ENCODE results near the gene ARID1B. TPM values are rescaled to one million over a fixed set of nuclear protein-coding genes. Genes with fewer than 3 reads are reported as not detected.
A peak's percentile ranks its signal among the peaks of the same experiment; 100 is the strongest.

Gene ARID1B
- total and polyA plus RNA-seq, 2 of the 13 experiments (the other 11 are each of a cell fraction or from before 2014, with no cell fraction given), result 20.1 to 32.6 TPM

GRCh38 chr6:156901309-156902019 lies 124.3 kb downstream of the ARID1B start:
- peaks cover 19% of the 10 kb centered on the region for H3K79me2 ChIP-seq (ENCODE audit: insufficient read depth, low read length)
- no peak for FAIRE-seq
- H3K27ac ChIP-seq (ENCODE audit: extremely low read length, insufficient read depth, low read length), result no peak overlapping the region
- no peak for DNase-seq (ENCODE audit: low spot score)
- H3K27me3 ChIP-seq (ENCODE audit: control insufficient read depth in 1 of 2, insufficient read depth in 2 of 2, low read length in 2 of 2), result no peaks in the 10 kb centered on the region
- no peak overlapping the region for H3K4me3 ChIP-seq (replicated peaks in 1 of 3; ENCODE audit: insufficient read depth in 1 of 3, low read depth in 2 of 3, low read length in 3 of 3)
- in situ Hi-C loops (cut with HindIII; ENCODE audit: extremely low pct_ligation_motif_present, low pct_unique_long_range_greater_than_20kb) (no loop called here), intact Hi-C loops (cut with micrococcal nuclease; ENCODE audit: unreplicated experiment) (no loop called here)
- H3K4me2 ChIP-seq (ENCODE audit: low read depth, low read length), result no peak overlapping the region
- H2AFZ ChIP-seq (ENCODE audit: low read length), result no peak overlapping the region
- ATAC-seq, result no peak
- H3K9ac ChIP-seq (ENCODE audit: insufficient read depth, low read depth, low read length), result no peak overlapping the region
- no peaks in the 10 kb centered on the region for H3K9me3 ChIP-seq (ENCODE audit: low read length)
- H3K36me3 ChIP-seq (replicated peaks in 1 of 2; ENCODE audit: control insufficient read depth in 1 of 2, insufficient read depth in 2 of 2, low read length in 2 of 2), result peaks cover 4 to 22% of the 10 kb centered on the region in 2 experiments
- 95% methylated on average over 9 of the region's 9 CpGs for WGBS (ENCODE audit: low lambda C conversion rate)
- no TSS peak for BruUV-seq (replicated peaks)
- TF ChIP-seq RBM22 (optimal IDR thresholded peaks at IDR 0.05; ENCODE audit: low read length), result peak; percentile 51
- no peak for TF ChIP-seq KLF16 (CRISPR knock-in tag; IDR thresholded peaks at IDR 0.05)
- H4K20me1 ChIP-seq (ENCODE audit: insufficient read depth, low read length), result no peaks in the 10 kb centered on the region; the same call in none of the 2 replicates
- H3K4me1 ChIP-seq (ENCODE audit: insufficient read depth, low read length), result no peaks in the 10 kb centered on the region
- CTCF ChIA-PET (ENCODE audit: low intra/inter-chr PET ratio, low total read pairs), result no interaction called here
- POLR2A ChIA-PET, result no interaction called here

GRCh38 chr6:156902782-156903181 lies 125.6 kb downstream of the ARID1B start:
- H3K9ac ChIP-seq (ENCODE audit: insufficient read depth, low read depth, low read length), result no peak overlapping the region
- no peaks in the 10 kb centered on the region for H3K27me3 ChIP-seq (ENCODE audit: control insufficient read depth in 1 of 2, insufficient read depth in 2 of 2, low read length in 2 of 2)
- DNase-seq (ENCODE audit: low spot score) (no peak), ATAC-seq (no peak), FAIRE-seq (no peak)
- no peaks in the 10 kb centered on the region for H3K4me1 ChIP-seq (ENCODE audit: insufficient read depth, low read length)
- ChIA-PET CTCF (ENCODE audit: low intra/inter-chr PET ratio, low total read pairs) (no interaction called here), POLR2A (no interaction called here)
- H3K4me3 ChIP-seq (replicated peaks in 1 of 3; ENCODE audit: insufficient read depth in 1 of 3, low read depth in 2 of 3, low read length in 3 of 3), result no peak overlapping the region
- intact Hi-C loops (cut with micrococcal nuclease; ENCODE audit: unreplicated experiment), result no loop called here
- no peak overlapping the region for H3K27ac ChIP-seq (ENCODE audit: extremely low read length, insufficient read depth, low read length)
- H2AFZ ChIP-seq (ENCODE audit: low read length), result no peak overlapping the region
- H3K4me2 ChIP-seq (ENCODE audit: low read depth, low read length), result no peak overlapping the region
- 75% methylated on average over 1 of the region's 1 CpG for WGBS (ENCODE audit: low lambda C conversion rate)
- BruUV-seq (replicated peaks), result no TSS peak
- no peaks in the 10 kb centered on the region; the same call in none of the 2 replicates for H4K20me1 ChIP-seq (ENCODE audit: insufficient read depth, low read length)
- peaks cover 4 to 26% of the 10 kb centered on the region in 2 experiments for H3K36me3 ChIP-seq (replicated peaks in 1 of 2; ENCODE audit: control insufficient read depth in 1 of 2, insufficient read depth in 2 of 2, low read length in 2 of 2)
- H3K79me2 ChIP-seq (ENCODE audit: insufficient read depth, low read length), result peaks cover 19% of the 10 kb centered on the region
- H3K9me3 ChIP-seq (ENCODE audit: low read length), result no peaks in the 10 kb centered on the region
- in situ Hi-C loops (cut with HindIII; ENCODE audit: extremely low pct_ligation_motif_present, low pct_unique_long_range_greater_than_20kb), result no loop called here
- no peak for TF ChIP-seq ASH2L (IDR thresholded peaks at IDR 0.05; ENCODE audit: insufficient read length, low read depth, low read length)
- TF ChIP-seq MAFK (conservative IDR thresholded peaks at IDR 0.05 in 1 of 2, IDR thresholded peaks at IDR 0.05 in 1 of 2; ENCODE audit: low read length in 2 of 2), result peak; percentile 95 to 98
- no peak for TF ChIP-seq ZNF44 (CRISPR knock-in tag; IDR thresholded peaks at IDR 0.05)
- no peak for TF ChIP-seq ZFYVE20 (CRISPR knock-in tag; IDR thresholded peaks at IDR 0.05; ENCODE audit: borderline replicate concordance, low read depth)
- TF ChIP-seq SRSF1 (optimal IDR thresholded peaks at IDR 0.05; ENCODE audit: low read depth, low read length), result no peak
- peak; percentile 97 for TF ChIP-seq MAFF (IDR thresholded peaks at IDR 0.05; ENCODE audit: low read depth, low read length)
- TF ChIP-seq, protein P1, sequence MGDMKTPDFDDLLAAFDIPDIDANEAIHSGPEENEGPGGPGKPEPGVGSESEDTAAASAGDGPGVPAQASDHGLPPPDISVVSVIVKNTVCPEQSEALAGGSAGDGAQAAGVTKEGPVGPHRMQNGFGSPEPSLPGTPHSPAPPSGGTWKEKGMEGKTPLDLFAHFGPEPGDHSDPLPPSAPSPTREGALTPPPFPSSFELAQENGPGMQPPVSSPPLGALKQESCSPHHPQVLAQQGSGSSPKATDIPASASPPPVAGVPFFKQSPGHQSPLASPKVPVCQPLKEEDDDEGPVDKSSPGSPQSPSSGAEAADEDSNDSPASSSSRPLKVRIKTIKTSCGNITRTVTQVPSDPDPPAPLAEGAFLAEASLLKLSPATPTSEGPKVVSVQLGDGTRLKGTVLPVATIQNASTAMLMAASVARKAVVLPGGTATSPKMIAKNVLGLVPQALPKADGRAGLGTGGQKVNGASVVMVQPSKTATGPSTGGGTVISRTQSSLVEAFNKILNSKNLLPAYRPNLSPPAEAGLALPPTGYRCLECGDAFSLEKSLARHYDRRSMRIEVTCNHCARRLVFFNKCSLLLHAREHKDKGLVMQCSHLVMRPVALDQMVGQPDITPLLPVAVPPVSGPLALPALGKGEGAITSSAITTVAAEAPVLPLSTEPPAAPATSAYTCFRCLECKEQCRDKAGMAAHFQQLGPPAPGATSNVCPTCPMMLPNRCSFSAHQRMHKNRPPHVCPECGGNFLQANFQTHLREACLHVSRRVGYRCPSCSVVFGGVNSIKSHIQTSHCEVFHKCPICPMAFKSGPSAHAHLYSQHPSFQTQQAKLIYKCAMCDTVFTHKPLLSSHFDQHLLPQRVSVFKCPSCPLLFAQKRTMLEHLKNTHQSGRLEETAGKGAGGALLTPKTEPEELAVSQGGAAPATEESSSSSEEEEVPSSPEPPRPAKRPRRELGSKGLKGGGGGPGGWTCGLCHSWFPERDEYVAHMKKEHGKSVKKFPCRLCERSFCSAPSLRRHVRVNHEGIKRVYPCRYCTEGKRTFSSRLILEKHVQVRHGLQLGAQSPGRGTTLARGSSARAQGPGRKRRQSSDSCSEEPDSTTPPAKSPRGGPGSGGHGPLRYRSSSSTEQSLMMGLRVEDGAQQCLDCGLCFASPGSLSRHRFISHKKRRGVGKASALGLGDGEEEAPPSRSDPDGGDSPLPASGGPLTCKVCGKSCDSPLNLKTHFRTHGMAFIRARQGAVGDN (CRISPR knock-in tag; IDR thresholded peaks at IDR 0.05), result no peak
- TF ChIP-seq IRF1 (CRISPR knock-in tag; IDR thresholded peaks at IDR 0.05; ENCODE audit: low read depth), result no peak
- no peak for TF ChIP-seq ZNF24 (IDR thresholded peaks at IDR 0.05)
- no peak for TF ChIP-seq ZNF337 (CRISPR knock-in tag; IDR thresholded peaks at IDR 0.05; ENCODE audit: borderline replicate concordance, low read depth)
